ENCODE results near the gene SOX2.

SOX2 gene

GRCh38 chr3:181722766-181723425 lies 11.2 kb downstream of the SOX2 start:
- no peak for DNase-seq (ENCODE audit: low read depth)

GRCh38 chr3:181723625-181724191 lies 12.0 kb downstream of the SOX2 start:
- DNase-seq (ENCODE audit: low read depth), result no peak

GRCh38 chr3:181724192-181724965 lies 12.7 kb downstream of the SOX2 start:
- no peak for DNase-seq (ENCODE audit: low read depth)

GRCh38 chr3:181725131-181725731 lies 13.5 kb downstream of the SOX2 start:
- no peak for DNase-seq (ENCODE audit: low read depth)

- DNase-seq (ENCODE audit: low read depth), result no peak
These were observed 14.1 kb downstream of the SOX2 start for GRCh38 chr3:181725830-181726229.

- no peak for DNase-seq (ENCODE audit: low read depth)
These were observed 14.9 kb downstream of the SOX2 start for GRCh38 chr3:181726351-181727330.

GRCh38 chr3:181727341-181728032 lies 15.8 kb downstream of the SOX2 start:
- no peak for DNase-seq (ENCODE audit: low read depth)

- DNase-seq (ENCODE audit: low read depth), result no peak
These were observed 17.0 kb downstream of the SOX2 start for GRCh38 chr3:181728470-181729340.

- DNase-seq (ENCODE audit: low read depth), result no peak
These were observed 17.7 kb downstream of the SOX2 start for GRCh38 chr3:181729341-181729869.

GRCh38 chr3:181730316-181730715 lies 18.6 kb downstream of the SOX2 start:
- DNase-seq (ENCODE audit: low read depth), result no peak

GRCh38 chr3:181730934-181731333 lies 19.2 kb downstream of the SOX2 start:
- DNase-seq (ENCODE audit: low read depth), result no peak

- DNase-seq (ENCODE audit: low read depth), result no peak
These were observed 24.2 kb downstream of the SOX2 start for GRCh38 chr3:181735911-181736310.

- no peak for DNase-seq (ENCODE audit: low read depth)
These were observed 26.8 kb downstream of the SOX2 start for GRCh38 chr3:181738551-181738950.

- no peak for DNase-seq (ENCODE audit: low read depth)
These were observed 27.9 kb downstream of the SOX2 start for GRCh38 chr3:181739628-181740027.

GRCh38 chr3:181741417-181741816 lies 29.7 kb downstream of the SOX2 start:
- DNase-seq (ENCODE audit: low read depth), result no peak

GRCh38 chr3:181752202-181752671 lies 40.5 kb downstream of the SOX2 start:
- no peak for DNase-seq (ENCODE audit: low read depth)

- DNase-seq (ENCODE audit: low read depth), result no peak
These were observed 41.7 kb downstream of the SOX2 start for GRCh38 chr3:181753391-181753790.

GRCh38 chr3:181755959-181756358 lies 44.2 kb downstream of the SOX2 start:
- DNase-seq (ENCODE audit: low read depth), result no peak

GRCh38 chr3:181756645-181757297 lies 45.0 kb downstream of the SOX2 start:
- no peak for DNase-seq (ENCODE audit: low read depth)

Measured in activated gamma-delta T cell treated with anti-CD3 and anti-CD28 coated beads, Interleukin-2, amount 50 U/mL, for 16 hours (primary cell).